ENCODE results near the gene ABHD10. TPM values are rescaled to one million over a fixed set of nuclear protein-coding genes. Genes with fewer than 3 reads are reported as not detected.
A peak's percentile ranks its signal among the peaks of the same experiment; 100 is the strongest.

The ABHD10 gene
- 10 to 100 TPM; 27.6 to 30.9 TPM for total RNA-seq
- long read RNA-seq, transcript ABHD10-201 (5 exons, 2,590 nt): major isoform, 38 of 40 reads
- long read RNA-seq, partial matches to known transcripts: 0 of 40 reads
- long read RNA-seq, other reads (novel, unspliced or antisense): 0 of 40 reads

DNA sequence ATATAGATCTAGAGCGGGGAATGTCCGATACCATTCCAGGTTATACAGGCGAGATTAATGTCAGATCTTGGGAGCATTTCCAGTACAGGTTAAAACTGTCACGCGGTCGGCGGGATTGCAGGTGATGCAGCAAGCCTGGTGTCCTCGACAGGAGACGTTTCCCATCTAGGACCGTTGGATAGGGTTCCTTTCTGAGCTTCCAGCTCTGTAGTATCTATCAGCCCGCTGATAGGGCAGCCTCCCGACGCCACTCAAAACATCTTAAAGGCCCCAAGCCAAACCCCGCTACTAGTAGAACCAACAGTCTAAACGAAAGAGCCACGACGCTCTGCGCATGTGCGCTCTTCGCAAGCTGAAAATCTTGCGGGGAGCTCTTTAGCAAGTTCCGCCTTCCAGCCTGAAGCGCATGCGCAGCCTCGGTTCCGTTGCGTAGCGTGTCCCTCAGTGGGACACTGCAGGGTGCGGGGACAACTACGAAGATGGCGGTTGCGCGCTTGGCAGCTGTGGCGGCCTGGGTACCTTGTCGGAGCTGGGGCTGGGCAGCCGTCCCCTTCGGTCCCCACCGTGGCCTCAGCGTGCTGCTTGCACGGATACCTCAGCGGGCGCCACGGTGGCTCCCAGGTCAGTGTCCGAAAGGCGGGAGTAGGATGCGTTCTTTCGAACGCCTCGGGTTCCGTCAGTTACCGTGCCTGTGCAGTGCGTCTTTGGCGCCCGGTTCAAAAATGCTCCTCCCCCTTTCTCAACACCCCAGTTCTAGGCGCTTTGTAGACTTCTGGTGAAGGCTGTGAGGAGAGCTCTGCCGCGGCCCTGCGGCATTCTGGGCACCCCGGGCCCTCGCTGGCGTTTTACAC is at the start of gene ABHD10:
ABHD10 (plus strand) TSS at position 444 of the 851 bp plus-strand sequence; CDS start at position 480, 36 bp downstream.
- DNase-seq (peak; percentile 99), ATAC-seq (peak; percentile 97 to 98)
- intact Hi-C loops (cut with DNase I): no loop called here

DNA sequence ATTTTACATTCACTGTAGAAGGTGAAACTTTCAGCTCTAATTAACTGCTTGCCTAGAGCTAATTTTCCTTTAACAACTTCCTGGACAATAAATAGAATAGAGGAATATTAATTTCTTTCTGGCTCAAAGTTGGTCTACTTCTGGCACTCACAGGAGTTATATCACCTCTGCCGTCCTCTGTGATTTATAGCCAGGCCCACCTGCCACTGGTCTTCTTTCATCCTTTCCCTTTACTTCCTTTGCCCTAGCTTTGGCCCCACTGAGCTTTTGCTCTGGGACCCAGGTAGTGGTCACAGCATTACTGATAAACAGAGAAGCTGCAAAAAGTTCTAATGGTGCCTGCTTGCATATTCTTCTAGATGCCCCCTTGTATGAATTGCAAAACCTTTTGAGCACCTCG is 49.3 kb upstream of the ABHD10 start:
- ATAC-seq: no peak
- no peak for DNase-seq
- intact Hi-C loops (cut with DNase I): no loop called here

DNA sequence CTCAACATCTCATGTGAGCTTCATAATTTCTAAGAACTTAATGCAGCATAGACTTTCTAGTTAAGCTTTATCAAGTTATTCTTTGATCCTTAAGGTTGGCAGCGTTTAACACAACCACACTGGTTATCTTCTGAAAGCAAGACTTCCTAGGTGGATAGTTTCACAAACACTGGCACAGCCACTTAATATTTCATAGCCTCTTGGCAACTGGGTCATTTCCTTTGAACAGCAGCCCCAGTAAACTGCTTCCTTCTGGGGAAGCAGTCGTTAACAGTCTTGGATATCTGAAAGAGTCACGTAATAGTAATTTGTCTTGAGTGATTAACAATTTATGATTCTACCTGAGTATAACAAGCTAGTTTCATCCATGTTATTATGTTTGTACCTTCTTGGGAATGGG is 45.9 kb upstream of the ABHD10 start:
- intact Hi-C loops (cut with DNase I): no loop called here
- no peak for ATAC-seq
- DNase-seq: no peak

DNA sequence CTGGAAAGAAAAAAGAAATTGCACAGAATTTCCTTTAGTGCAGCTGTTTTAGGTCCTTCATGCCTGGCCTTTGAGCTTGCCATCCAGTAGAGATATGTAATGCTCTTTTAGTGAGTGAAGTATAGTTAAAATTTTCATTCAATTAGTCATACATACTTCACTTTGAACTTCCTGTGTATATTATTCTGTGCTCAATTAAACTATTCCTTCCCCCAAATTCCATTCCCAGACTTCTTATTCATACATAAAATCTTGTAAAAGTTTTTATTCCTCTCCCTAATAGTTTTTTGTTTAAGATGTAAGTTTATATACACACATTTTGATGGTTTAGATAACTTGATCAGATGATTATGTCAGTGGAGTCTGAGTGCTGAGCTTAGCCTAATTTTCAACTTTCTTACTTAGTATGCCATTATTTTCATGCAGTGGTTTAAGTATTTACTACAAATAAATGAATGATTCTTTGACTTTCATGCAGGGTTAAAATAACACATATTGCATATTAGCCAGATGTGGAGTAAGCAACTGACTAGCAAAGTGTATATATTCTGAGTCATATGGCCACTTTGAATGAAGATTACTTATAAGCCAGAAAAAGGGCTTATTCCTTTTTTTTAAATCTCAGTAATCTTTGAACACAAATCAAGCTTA is 42.5 kb upstream of the ABHD10 start:
- ATAC-seq: peak in 1 of 2 donors; percentile 71
- DNase-seq: no peak
- intact Hi-C loops (cut with DNase I): no loop called here

DNA sequence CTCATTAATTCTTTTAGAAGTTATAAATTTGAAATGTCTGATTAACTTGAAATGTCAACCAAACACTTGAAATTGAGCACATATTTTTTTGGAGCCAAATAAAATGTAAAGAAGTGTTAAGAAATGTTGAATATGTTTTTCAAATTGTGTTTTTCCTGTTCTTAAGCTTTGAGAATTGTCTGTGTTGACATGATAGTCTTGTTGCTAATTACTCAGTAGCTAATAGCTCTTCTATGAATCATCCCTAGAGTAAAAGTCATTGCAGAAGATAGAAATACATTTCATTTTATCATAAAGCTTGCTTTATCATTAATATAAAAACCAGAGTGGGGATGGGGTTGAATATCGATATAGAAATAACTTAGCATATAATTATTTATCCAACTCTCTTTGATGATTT is 41.9 kb upstream of the ABHD10 start:
- intact Hi-C loops (cut with DNase I): no loop called here

DNA sequence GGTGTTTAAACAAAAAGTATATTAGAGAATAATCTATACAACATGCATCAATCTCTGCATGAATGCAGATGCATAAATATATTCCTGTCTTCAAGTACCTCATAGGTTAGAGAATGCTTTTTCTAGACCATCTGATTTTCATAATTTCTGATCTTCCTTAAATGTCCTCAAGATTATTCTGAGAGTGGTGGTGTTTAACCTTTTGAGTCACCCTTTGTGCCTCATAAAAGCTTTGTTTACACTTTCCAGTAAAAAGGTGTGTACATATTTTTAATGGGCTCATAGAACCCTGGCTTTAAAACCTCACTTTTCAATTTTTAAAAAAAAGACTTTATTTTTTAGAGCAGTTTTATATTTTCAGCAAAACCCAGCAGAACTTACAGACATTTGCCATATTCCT is 41.0 kb upstream of the ABHD10 start:
- DNase-seq (no peak), ATAC-seq (no peak)
- intact Hi-C loops (cut with DNase I): no loop called here

More for the DNA sequence above, 41.9 kb upstream of the ABHD10 start:
- no peak for DNase-seq
- ATAC-seq: peak in 1 of 2 donors; percentile 56

DNA sequence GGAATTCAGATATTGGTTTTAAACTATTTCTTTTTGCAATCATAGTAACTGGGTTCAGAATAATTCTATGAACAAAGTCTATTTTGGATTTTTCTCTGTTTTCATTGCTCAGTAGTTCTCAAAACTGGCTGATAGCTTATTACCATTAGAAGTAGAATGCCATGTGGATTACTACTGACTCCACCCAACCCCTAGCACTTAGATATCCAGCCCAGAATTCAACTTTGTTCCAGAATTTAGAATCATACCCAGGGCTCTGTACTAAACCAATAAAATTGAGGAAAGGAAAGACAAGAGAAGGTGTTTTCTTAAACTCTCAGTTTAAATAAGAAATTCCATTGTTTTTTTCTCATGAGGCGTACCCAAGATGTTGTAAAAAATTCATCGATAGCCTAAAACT is 39.0 kb upstream of the ABHD10 start:
- ATAC-seq (no peak), DNase-seq (no peak)
- intact Hi-C loops (cut with DNase I): no loop called here

DNA sequence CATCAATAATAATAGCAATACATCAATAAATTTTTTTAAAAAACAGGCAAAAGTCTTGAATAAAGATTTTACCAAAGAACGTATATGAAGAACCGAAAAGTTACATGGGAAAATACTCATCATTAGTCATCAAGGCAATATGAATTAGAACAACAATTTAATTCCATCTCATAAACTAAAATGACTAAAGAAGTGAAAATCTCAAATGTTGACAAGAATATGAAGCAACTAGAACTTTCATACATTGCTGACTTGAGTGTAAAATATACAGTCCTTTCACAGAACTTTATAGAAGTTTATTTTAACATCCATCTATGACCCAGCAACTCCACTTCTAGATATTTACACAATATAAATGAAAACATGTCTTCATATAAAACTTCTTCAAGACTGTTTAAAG is 35.3 kb upstream of the ABHD10 start:
- no peak for ATAC-seq
- intact Hi-C loops (cut with DNase I): no loop called here
- no peak for DNase-seq

DNA sequence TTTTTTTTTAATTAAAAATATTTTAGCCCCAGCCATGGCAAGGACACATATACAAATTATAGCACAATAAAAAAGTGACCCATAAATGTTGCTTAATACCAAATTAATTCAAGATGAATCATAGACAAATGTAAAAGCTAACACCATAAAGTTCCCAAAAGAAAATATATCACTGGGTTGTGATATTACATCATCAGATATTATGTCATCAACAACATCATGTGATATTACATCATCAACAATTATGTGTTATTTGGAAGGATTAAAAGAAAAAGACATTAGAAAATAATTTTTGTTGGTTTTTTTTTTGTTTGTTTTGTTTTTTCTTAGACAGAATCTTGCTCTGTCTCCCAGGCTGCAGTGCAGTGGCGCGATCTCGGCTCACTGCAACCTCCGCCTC is 34.5 kb upstream of the ABHD10 start:
- ATAC-seq (no peak), DNase-seq (no peak)
- intact Hi-C loops (cut with DNase I): no loop called here

DNA sequence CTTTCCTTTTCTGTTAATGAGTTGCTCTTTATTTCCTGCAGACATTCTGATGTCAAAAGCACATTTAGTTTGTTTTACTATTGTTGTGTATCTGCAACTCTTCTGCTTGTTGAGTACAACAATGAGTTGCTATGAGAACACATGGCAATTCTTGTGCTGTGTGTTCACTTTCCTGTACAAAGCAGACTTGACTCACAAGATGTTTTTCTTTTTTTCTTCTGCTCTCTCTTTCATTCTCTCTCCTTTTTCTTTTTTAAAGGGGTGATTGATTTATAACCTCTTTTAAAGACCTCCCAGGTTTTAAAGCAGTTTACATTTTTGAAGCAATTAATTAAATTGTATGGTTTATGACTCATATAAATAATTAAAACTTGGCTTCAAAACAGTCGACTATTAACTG is 31.6 kb upstream of the ABHD10 start:
- intact Hi-C loops (cut with DNase I): no loop called here
- DNase-seq (no peak), ATAC-seq (no peak)

DNA sequence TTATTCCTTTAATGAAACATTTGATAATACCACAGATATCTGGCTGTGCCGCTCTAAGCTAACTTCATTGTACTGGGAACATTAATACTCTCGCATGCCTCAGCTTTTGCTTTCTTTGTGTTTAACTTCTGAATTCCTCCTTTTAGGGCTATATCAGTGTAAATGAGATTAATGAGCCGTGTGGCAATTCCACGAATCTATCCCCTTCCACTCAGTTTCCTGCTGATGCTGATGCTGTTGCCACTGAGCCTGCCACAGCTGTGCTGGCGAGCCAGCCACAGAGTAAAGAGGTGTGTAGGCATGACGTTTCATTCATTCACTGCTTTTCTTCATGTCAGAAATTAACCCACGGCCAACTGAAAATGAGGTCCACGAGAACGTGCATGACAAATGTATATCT is 30.0 kb upstream of the ABHD10 start:
- ATAC-seq: no peak
- DNase-seq: no peak
- intact Hi-C loops (cut with DNase I): no loop called here

DNA sequence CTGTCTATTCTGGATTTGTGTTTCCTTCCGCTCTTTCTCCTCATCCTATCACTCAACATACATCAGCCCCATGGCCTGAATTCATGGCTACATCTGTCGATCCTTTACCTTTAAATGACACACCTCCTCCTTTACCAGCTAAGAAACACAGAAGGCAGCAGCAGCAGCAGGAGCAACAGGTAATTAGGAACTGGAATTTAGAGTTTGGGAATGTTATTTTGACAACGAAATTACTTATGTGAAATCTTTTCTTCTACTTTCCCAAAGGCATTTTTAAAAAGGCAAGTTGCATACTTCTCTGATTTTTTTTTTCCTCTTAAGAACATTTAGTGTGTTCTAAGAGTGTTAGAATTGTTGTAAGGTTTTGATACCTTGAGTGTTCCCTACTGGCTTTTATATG is 29.1 kb upstream of the ABHD10 start:
- no peak for ATAC-seq
- no peak for DNase-seq
- intact Hi-C loops (cut with DNase I): no loop called here

DNA sequence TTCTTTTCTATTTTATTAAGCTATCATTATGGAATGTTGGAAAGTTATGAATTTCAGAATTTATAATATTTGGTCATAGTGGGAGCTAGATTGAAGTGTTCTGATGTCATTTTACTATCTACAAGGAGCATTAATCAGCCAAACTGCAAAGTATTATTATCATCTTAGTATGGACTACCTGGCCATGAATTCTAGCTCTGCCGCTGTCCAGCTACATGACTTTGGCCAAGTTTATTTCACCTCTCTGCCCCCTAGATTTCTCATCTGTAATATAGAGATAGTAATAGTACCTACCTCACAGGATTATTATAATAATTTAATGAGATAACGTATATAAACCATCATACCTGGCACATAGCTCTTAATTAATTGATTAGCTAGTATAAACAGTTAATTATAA is 27.8 kb upstream of the ABHD10 start:
- no peak for DNase-seq
- no peak for ATAC-seq
- intact Hi-C loops (cut with DNase I): no loop called here

DNA sequence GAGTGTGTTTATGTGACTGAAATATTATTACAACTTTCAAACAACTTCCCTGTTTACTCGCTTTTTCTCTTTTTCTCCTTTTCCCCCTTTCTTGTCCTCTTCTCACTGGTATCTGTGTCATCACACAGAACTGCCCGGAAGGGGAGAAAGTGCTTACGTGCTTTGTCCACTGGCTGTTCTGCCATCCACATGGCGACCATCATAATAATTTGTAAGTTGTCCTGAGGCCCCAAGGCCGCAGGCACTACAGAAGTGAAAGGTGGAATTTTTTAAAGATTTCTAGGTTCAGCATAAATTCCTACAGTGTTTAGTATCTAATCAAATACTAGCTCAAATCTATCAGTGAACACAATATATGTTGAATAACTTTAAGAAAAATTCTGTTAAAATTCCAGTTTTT is 26.7 kb upstream of the ABHD10 start:
- intact Hi-C loops (cut with DNase I): no loop called here
- DNase-seq: no peak
- ATAC-seq: no peak

DNA sequence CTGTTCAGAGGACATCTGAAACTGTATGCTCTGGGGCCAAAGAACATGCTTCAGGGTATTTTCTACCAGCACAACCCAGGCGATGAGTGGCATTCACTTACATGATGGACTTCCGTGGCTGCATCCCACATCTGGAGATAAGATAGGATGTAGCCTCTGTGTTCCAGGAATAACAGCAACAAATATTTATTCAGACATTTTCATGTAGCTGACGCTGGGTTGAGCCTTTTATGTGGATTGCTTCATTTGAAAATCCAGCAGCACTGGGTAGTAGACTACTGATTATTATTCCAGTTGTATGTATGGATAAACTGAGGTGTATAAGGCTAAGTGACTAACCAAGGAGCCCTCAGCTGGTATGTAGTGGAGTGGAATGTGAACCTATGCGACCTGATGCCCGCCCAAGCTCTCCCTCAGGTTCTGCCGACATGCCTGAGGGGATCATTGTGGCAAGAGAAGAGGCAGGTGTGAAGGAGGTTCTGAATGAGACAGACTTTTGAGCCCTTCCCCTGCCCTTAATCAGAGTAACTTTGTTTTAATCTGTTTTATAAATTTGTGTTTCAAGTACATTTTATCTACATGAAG is 25.9 kb upstream of the ABHD10 start:
- ATAC-seq: peak; percentile 44 to 51

DNA sequence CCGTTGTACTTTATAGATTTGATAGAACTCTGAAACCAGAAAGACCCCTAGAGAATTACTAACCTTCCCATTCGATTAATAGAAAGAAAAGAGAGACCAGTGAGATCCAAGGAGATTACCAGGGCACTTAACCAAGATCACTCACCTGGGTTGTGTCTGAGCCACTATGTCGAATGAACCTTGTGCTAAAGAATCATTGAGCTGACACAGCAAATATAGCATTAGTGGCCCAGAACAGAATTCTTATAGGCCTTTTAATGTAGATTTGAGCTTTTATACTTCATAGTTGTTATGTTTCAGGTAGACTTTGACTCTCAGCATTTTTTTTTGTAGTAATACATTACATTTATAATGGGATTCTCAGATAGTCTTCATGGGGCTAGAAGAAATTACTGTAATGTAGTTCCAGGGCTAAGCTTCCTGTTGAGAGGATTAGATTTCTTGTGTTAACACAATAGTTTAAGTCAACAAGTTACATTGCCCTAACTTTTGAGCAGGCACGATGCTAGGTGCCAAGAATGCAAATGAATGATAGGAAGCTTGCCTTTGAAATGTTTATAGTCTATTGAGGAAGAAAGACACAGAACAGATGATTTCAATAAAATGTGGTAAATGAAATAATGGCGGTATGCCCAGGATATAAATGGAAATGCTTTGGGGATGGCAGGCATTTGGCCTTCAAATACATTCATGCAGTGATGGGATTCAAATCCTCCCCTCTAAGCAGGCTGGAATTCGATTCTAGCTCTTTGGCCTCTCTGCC is 24.4 kb upstream of the ABHD10 start:
- ATAC-seq: no peak
- DNase-seq: no peak
- intact Hi-C loops (cut with DNase I): no loop called here

More for the DNA sequence above, 25.9 kb upstream of the ABHD10 start:
- no peak for DNase-seq
- intact Hi-C loops (cut with DNase I): no loop called here

DNA sequence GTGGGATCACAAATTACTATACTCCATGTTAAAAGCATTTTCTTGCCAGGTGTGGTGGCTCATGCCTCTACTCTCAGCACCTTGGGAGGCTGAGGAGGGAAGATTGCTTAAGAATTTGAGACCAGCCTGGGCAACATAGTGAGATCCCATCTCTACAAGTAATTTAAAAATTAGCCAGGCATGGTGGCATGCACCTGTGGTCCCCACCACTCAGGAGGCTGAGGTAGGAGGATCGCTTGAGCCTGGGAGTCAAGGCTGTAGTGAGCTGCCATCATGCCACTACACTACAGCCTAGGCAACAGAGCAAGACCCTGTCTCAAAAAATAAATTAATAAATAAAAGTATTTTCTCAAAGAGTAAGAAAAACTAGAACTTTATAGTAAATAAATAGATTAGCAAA is 22.9 kb upstream of the ABHD10 start:
- intact Hi-C loops (cut with DNase I): no loop called here
- no peak for ATAC-seq

DNA sequence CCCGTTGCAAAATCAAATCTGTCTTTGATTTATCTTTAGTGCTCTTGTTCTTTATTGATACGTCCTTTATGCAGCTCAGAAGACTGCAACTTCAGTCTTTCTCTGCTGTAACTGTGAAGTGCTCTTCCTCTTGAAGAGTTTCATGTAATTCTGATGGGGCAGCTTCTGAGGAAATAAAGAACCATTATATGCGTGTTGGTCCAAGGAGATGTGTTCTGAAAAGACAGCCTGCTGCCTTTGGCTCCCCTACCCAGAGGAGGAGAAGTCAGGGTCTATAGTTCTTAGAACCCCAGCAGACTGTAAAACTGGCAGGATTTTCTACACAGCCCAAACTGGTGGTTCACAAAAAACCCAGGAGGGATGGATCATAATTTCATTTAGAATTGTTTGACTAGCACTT is 22.4 kb upstream of the ABHD10 start:
- DNase-seq (no peak), ATAC-seq (no peak)
- intact Hi-C loops (cut with DNase I): no loop called here

More for the DNA sequence above, 22.9 kb upstream of the ABHD10 start:
- no peak for DNase-seq

DNA sequence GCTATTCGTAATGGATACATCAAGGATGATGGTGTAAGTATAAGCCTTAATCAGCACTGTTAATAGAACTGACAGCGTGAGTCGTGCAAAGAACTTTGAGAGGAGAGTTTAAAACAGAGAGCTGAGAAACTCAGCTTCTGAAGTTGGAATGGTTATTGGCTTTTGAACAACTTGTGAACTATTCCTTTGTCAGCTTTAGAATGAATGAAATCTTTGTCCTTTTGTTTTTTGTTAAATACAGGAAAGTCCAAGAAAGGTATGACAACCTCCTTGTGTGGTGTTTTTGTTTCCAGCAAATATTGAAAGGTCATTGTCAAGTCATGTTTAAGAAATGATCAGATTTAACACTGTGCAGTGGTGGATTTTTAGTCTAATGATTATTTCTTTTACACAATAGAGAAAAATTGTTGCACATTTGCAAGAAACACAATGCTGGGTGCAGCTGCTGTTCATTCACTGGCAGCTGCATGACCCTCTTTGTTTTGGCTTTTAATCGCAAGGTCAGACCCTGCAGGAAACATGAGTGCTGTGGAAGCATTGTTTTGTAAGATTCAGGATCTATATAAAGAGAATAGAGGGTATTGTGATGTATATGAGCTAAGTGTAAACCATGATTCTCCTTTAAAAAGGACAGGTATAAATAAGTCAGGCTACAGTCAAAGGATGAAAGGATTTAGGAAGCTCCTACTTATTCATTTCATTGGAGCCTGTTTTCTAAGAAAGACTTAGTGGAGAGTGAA is 21.7 kb upstream of the ABHD10 start:
- DNase-seq (no peak), ATAC-seq (no peak)
- intact Hi-C loops (cut with DNase I): no loop called here

Data from left cardiac atrium (tissue), 4 donors.